SK-N-SH treated with all-trans-retinoic acid at 6 μM for 48 hours (cell line): ENCODE measurements around the gene GLRX5.

ENCODE experiments used
- ARNTL ChIP-seq: fragments of 450-650 bp; formaldehyde crosslinking; IDR thresholded peaks from 2 replicates; pipeline ENCODE4 v1.5.0; 2020; ENCODE audit warnings: low read depth, mild to moderate bottlenecking, moderate library complexity, borderline replicate concordance
- CSRNP3 ChIP-seq: fragments of 250-450 bp; sonication (Bioruptor Pico); IDR thresholded peaks from 2 replicates; pipeline ENCODE4 v1.5.1; 2021; ENCODE audit warnings: mild to moderate bottlenecking, moderate library complexity
- ISL1 ChIP-seq: fragments of 250-450 bp; sonication (Bioruptor Pico); IDR thresholded peaks from 2 replicates; pipeline ENCODE4 v2.1.2; 2022; ENCODE audit warnings: mild to moderate bottlenecking, moderate library complexity
- PATZ1 ChIP-seq: fragments of 250-450 bp; sonication (Bioruptor Pico); IDR thresholded peaks from 2 replicates; pipeline ENCODE4 v1.8.0; 2020; ENCODE audit warnings: mild to moderate bottlenecking, moderate library complexity, borderline replicate concordance
- TCF4 ChIP-seq: fragments of 250-450 bp; sonication (Bioruptor Pico); IDR thresholded peaks from 2 replicates; pipeline ENCODE4 v1.8.0; 2021; ENCODE audit warnings: mild to moderate bottlenecking, moderate library complexity, borderline replicate concordance
- ZNF565 ChIP-seq: fragments of 450-650 bp; formaldehyde crosslinking; conservative IDR thresholded peaks from 2 replicates; pipeline ENCODE4 v1.5.0; 2020; ENCODE audit warnings: low read depth, mild to moderate bottlenecking, moderate library complexity

- TF ChIP-seq CSRNP3 (CRISPR knock-in tag) (no peak), ZNF565 (CRISPR knock-in tag) (no peak), ARNTL (CRISPR knock-in tag) (no peak), TCF4 (no peak), PATZ1 (CRISPR knock-in tag) (no peak), ISL1 (CRISPR knock-in tag) (no peak)
These were observed 1.4 kb upstream of the GLRX5 start for GRCh38 chr14:95533391-95533821.
